ENCODE data around the gene DBF4B.

- no peak for TF ChIP-seq GATA2 (IDR thresholded peaks at IDR 0.05; ENCODE audit: low read depth, low read length)
- TF ChIP-seq GATA3 (IDR thresholded peaks at IDR 0.05; ENCODE audit: low read depth, low read length), result no peak
Observed at GRCh38 chr17:44736551-44737240, 28.2 kb downstream of the DBF4B start.

All from SH-SY5Y (cell line).